ENCODE measurements around the gene CCDC175.

CCDC175 gene

GRCh38 chr14:59464486-59465315 is 111.9 kb downstream of the CCDC175 start:
- peak overlapping the region; percentile 70; the same call in 1 of the 2 replicates for H3K4me3 ChIP-seq (ENCODE audit: low read length)
- H3K36me3 ChIP-seq (ENCODE audit: control insufficient read depth, insufficient read depth, low read length), result no peaks in the 10 kb centered on the region
- no peaks in the 10 kb centered on the region for H3K9me3 ChIP-seq (ENCODE audit: control insufficient read depth, insufficient read depth, low read length)
- 0 out of 2 replicates have a peak, but pooled peaks cover 2% of the 10 kb centered on the region for H3K4me1 ChIP-seq (ENCODE audit: control insufficient read depth, insufficient read depth, low read length)
- no CpG with 5 or more reads among the region's 105 CpGs for WGBS (ENCODE audit: insufficient coverage, insufficient read length)
- H3K27ac ChIP-seq (ENCODE audit: low read length), result no peak overlapping the region
- no peak for DNase-seq (ENCODE audit: low read depth, low spot score)
- H3K27me3 ChIP-seq (ENCODE audit: control insufficient read depth, insufficient read depth, low read length), result peaks cover 7% of the 10 kb centered on the region; the same call in 1 of the 2 replicates

DNA sequence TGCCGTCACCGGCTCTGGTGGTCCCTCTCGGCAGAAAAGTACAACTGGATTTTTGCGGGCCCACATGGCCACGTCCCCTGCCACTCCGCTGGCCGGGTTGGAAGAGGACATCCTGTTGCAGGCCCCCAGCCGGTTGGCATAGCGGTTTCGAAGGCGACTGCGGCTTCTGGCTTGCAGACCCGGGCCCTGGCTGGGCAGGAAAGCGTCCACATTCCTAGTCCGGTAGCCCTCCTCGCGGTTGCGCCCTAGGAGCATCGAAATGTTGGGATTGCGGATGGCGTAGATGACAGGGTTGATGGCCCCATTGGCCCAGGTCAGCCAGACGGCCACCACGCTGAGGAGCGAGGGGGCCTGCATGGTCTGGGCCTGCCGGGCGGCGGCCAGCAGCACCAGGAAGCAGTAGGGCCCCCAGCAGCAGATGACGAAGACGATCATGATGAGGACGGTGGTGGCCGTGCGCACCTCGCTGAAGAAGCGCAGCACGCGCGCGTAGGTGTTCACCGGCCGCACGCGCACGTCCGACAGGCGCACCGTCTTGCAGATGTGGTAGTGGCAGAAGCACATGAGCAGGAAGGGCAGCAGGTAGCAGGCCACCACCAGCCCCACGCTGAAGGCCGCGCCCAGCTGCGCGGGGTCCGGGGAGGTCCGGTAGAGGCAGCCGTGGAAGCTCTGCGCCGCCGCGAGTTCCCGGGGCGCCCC is 112.7 kb downstream of the CCDC175 start:
- Histone ChIP-seq H3K4me1 (ENCODE audit: control insufficient read depth, insufficient read depth, low read length) (0 out of 2 replicates have a peak, but pooled peaks cover 2% of the 10 kb centered on the region), H3K27ac (ENCODE audit: low read length) (no peak overlapping the region), H3K27me3 (ENCODE audit: control insufficient read depth, insufficient read depth, low read length) (peaks cover 7% of the 10 kb centered on the region; the same call in 1 of the 2 replicates), H3K36me3 (ENCODE audit: control insufficient read depth, insufficient read depth, low read length) (no peaks in the 10 kb centered on the region), H3K9me3 (ENCODE audit: control insufficient read depth, insufficient read depth, low read length) (no peaks in the 10 kb centered on the region), H3K4me3 (ENCODE audit: low read length) (peak overlapping the region; percentile 70; the same call in 1 of the 2 replicates)
- DNase-seq (ENCODE audit: low read depth, low spot score), result no peak
- no CpG with 5 or more reads among the region's 60 CpGs for WGBS (ENCODE audit: insufficient coverage, insufficient read length)

DNA sequence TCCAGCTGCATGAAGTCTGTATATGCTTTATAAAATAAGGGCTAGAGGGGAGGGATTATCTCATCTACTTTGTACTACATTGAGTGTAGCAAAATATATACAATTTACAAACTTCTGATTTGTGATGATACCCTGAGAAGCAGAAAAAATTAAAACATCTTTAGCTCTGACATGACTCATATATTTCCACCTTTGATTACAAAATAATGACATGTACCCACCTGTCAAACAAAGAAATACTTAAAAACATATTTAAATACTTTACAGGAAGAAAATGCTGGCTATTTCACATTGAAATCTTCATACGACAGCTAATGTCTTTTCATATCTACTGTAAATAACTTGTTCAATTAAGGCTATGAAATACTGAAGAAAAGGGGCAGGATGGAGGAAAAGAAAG is 114.7 kb downstream of the CCDC175 start:
- no peak for DNase-seq (ENCODE audit: low read depth, low spot score)
- Histone ChIP-seq H3K27me3 (ENCODE audit: control insufficient read depth, insufficient read depth, low read length) (peaks cover 7% of the 10 kb centered on the region; the same call in 1 of the 2 replicates), H3K36me3 (ENCODE audit: control insufficient read depth, insufficient read depth, low read length) (no peaks in the 10 kb centered on the region), H3K4me3 (ENCODE audit: low read length) (no peak overlapping the region), H3K9me3 (ENCODE audit: control insufficient read depth, insufficient read depth, low read length) (no peaks in the 10 kb centered on the region), H3K27ac (ENCODE audit: low read length) (no peak overlapping the region), H3K4me1 (ENCODE audit: control insufficient read depth, insufficient read depth, low read length) (0 out of 2 replicates have a peak, but pooled peaks cover 2% of the 10 kb centered on the region)
- no CpG with 5 or more reads among the region's 1 CpG for WGBS (ENCODE audit: insufficient coverage, insufficient read length)

DNA sequence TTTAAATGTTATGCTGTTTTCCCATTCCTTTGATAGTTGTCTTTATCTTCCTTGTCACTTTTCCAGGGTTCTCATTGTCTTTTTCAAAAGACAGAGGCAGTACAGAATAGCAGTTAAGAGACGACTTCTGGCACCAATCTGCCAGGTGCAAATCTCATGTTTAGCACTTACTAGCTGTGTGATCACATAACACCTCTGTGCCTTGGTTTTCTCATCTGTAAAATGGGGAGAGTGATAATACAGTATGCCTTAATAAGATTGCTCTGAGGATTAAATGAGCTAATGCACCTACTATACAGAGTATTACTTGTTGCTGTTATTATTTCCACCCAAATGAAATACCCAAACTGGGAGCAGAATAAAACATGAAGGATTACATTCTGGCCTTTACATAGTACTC is 116.2 kb downstream of the CCDC175 start:
- no CpG with 5 or more reads among the region's 1 CpG for WGBS (ENCODE audit: insufficient coverage, insufficient read length)
- Histone ChIP-seq H3K4me1 (ENCODE audit: control insufficient read depth, insufficient read depth, low read length) (0 out of 2 replicates have a peak, but pooled peaks cover 2% of the 10 kb centered on the region), H3K27ac (ENCODE audit: low read length) (no peak overlapping the region), H3K9me3 (ENCODE audit: control insufficient read depth, insufficient read depth, low read length) (no peaks in the 10 kb centered on the region), H3K36me3 (ENCODE audit: control insufficient read depth, insufficient read depth, low read length) (no peaks in the 10 kb centered on the region), H3K27me3 (ENCODE audit: control insufficient read depth, insufficient read depth, low read length) (peaks cover 7% of the 10 kb centered on the region; the same call in 1 of the 2 replicates), H3K4me3 (ENCODE audit: low read length) (no peak overlapping the region)
- no peak for DNase-seq (ENCODE audit: low read depth, low spot score)

- H3K9me3 ChIP-seq (ENCODE audit: control insufficient read depth, insufficient read depth, low read length), result no peaks in the 10 kb centered on the region
- H3K27ac ChIP-seq (ENCODE audit: low read length), result no peak overlapping the region
- H3K4me3 ChIP-seq (ENCODE audit: low read length), result no peak overlapping the region
- no peak for DNase-seq (ENCODE audit: low read depth, low spot score)
- H3K36me3 ChIP-seq (ENCODE audit: control insufficient read depth, insufficient read depth, low read length), result no peaks in the 10 kb centered on the region
- H3K4me1 ChIP-seq (ENCODE audit: control insufficient read depth, insufficient read depth, low read length), result no peaks in the 10 kb centered on the region
- peaks cover 4% of the 10 kb centered on the region; the same call in 1 of the 2 replicates for H3K27me3 ChIP-seq (ENCODE audit: control insufficient read depth, insufficient read depth, low read length)
- no CpG with 5 or more reads among the region's 2 CpGs for WGBS (ENCODE audit: insufficient coverage, insufficient read length)
Measured at GRCh38 chr14:59458486-59458885, 118.1 kb downstream of the CCDC175 start.

DNA sequence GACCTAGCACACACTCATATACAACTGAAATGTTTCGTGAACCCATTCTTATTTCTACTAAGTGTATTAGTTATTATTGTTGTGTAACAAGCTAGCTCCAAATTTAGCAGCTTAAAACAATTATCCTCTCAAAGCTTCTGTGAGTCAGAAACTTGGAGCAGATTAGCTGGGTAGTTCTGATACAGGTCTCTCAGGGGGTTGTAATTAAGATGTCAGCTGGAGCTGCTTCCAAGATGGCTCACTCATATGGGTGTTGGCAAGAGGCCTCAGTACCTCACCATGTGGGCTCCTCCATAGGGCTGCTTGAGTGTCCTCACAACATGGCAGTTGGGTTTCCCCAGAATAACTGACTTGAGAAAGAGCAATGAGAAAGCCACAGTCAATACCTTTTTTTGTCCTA is 121.2 kb downstream of the CCDC175 start:
- Histone ChIP-seq H3K4me3 (ENCODE audit: low read length) (no peak overlapping the region), H3K36me3 (ENCODE audit: control insufficient read depth, insufficient read depth, low read length) (no peaks in the 10 kb centered on the region), H3K27me3 (ENCODE audit: control insufficient read depth, insufficient read depth, low read length) (no peaks in the 10 kb centered on the region), H3K27ac (ENCODE audit: low read length) (no peak overlapping the region), H3K9me3 (ENCODE audit: control insufficient read depth, insufficient read depth, low read length) (no peaks in the 10 kb centered on the region), H3K4me1 (ENCODE audit: control insufficient read depth, insufficient read depth, low read length) (no peaks in the 10 kb centered on the region)
- DNase-seq (ENCODE audit: low read depth, low spot score), result no peak
- no CpG with 5 or more reads among the region's 1 CpG for WGBS (ENCODE audit: insufficient coverage, insufficient read length)

All from iPS DF 6.9 (cell line).